HepG2 (cell line): Measurements from ENCODE around the gene CA10. TPM values are rescaled to one million over a fixed set of nuclear protein-coding genes. Genes with fewer than 3 reads are reported as not detected.

Source experiments
- ATAC-seq: fragments of 200-7000 bp; cut with Tn5 transposase; 3 replicates; pipeline ENCODE4 v1.9.1; 2020; ENCODE audit warnings: mild to moderate bottlenecking, moderate library complexity
- BruUV-seq: library from RNA; stranded (reverse); fragments of 400-500 nt; replicated peaks from 2 replicates; lab custom pipeline; 2021; lab: Mats Ljungman, UMichigan
- CTCF ChIA-PET: fragments of 300-600 bp; formaldehyde crosslinking; extraction: SDS; loops from one replicate; lab custom pipeline; 2021; ENCODE audit warnings: low total read pairs, inconsistent platforms, low intra/inter-chr PET ratio; lab: Yijun Ruan, JAX
- POLR2A ChIA-PET: fragments of 350-600 bp; sonication (Branson Sonifier 250); formaldehyde crosslinking; loops from one replicate; lab custom pipeline; 2020; ENCODE audit warnings: antibody characterized with exemption, inconsistent platforms; lab: Yijun Ruan, JAX
- DNase-seq: peaks from one replicate; pipeline ENCODE4 v3.0.0-alpha.2; 2015; ENCODE audit warnings: low spot score
- FAIRE-seq: peaks from 3 replicates; lab custom pipeline; 2011; peaks lifted over from hg19 to GRCh38; lab: Jason Lieb, UNC
- H2AFZ ChIP-seq: one replicate; pipeline ENCODE4 v1.6.1; 2011; ENCODE audit warnings: low read length, inconsistent platforms
- H3K27ac ChIP-seq: fragments of 300-600 bp; 3 replicates; pipeline ENCODE4 v1.8.0; 2011; ENCODE audit warnings: mixed run types, mild to moderate bottlenecking, mixed read lengths, low read length, inconsistent platforms; ENCODE audit not compliant: insufficient read depth; ENCODE audit errors: extremely low read length
- H3K27me3 ChIP-seq, 2 experiments: fragments of 200-600 bp in 1 of 2; 2 replicates in 1 of 2; 3 replicates in 1 of 2; pipeline versions ENCODE4 v1.6.0 to v1.8.0; 2011; ENCODE audit warnings: low read length in 2 of 2, mild to moderate bottlenecking in 2 of 2, moderate library complexity in 2 of 2, inconsistent platforms in 1 of 2; ENCODE audit not compliant: insufficient read depth in 2 of 2, control insufficient read depth in 1 of 2
- H3K36me3 ChIP-seq, 2 experiments: fragments of 200-600 bp in 1 of 2; replicated peaks in 1 of 2; 2 replicates in 1 of 2; 3 replicates in 1 of 2; pipeline versions ENCODE4 v1.5.1 to v1.8.0; 2011; ENCODE audit warnings: low read length in 2 of 2, inconsistent platforms in 1 of 2; ENCODE audit not compliant: insufficient read depth in 2 of 2, control insufficient read depth in 1 of 2
- H3K4me1 ChIP-seq: 2 replicates; pipeline ENCODE4 v1.5.1; 2012; ENCODE audit warnings: low read length, inconsistent platforms; ENCODE audit not compliant: insufficient read depth
- H3K4me2 ChIP-seq: 2 replicates; pipeline ENCODE4 v1.6.0; 2011; ENCODE audit warnings: low read depth, low read length, inconsistent platforms
- H3K4me3 ChIP-seq, 3 experiments: fragments of 200-600 bp in 1 of 3; sonication (generic), shearing (Covaris generic) in 1 of 3; replicated peaks in 1 of 3; 2 replicates each; pipeline ENCODE4 v1.5.1; 2011 to 2016; ENCODE audit warnings: low read length in 3 of 3, inconsistent platforms in 2 of 3, low read depth in 2 of 3, mild to moderate bottlenecking in 2 of 3, control low read depth in 1 of 3, mixed read lengths in 1 of 3; ENCODE audit not compliant: insufficient read depth in 1 of 3
- H3K79me2 ChIP-seq: one replicate; pipeline ENCODE4 v1.6.1; 2011; ENCODE audit warnings: low read length, inconsistent platforms; ENCODE audit not compliant: insufficient read depth
- H3K9ac ChIP-seq: 2 replicates; pipeline ENCODE4 v1.6.0; 2011; ENCODE audit warnings: mild to moderate bottlenecking, low read depth, low read length, inconsistent platforms; ENCODE audit not compliant: insufficient read depth
- H3K9me3 ChIP-seq: 2 replicates; pipeline ENCODE4 v1.5.1; 2012; ENCODE audit warnings: mild to moderate bottlenecking, low read length
- H4K20me1 ChIP-seq: 2 replicates; pipeline ENCODE4 v1.6.0; 2011; ENCODE audit warnings: inconsistent platforms, mild to moderate bottlenecking, low read length, moderate library complexity; ENCODE audit not compliant: insufficient read depth
- HMG20A ChIP-seq: IDR thresholded peaks from 2 replicates; pipeline ENCODE4 v1.6.1; 2016; ENCODE audit warnings: borderline replicate concordance
- MAFK ChIP-seq, 2 experiments: IDR thresholded peaks in 1 of 2; conservative IDR thresholded peaks in 1 of 2; 2 replicates each; pipeline ENCODE4 v1.6.1; 2011; ENCODE audit warnings: improper control_type of control experiment in 2 of 2, low read length in 2 of 2
- NFE2L1 ChIP-seq: sonication (generic); formaldehyde crosslinking; IDR thresholded peaks from 2 replicates; pipeline ENCODE4 v1.4.0; 2020; ENCODE audit warnings: missing genetic modification reagents, mild to moderate bottlenecking, borderline replicate concordance
- PHF20 ChIP-seq: sonication (generic); formaldehyde crosslinking; IDR thresholded peaks from 2 replicates; pipeline ENCODE4 v1.5.0; 2020; ENCODE audit warnings: mild to moderate bottlenecking, missing genetic modification reagents
- REL ChIP-seq: sonication (generic); formaldehyde crosslinking; conservative IDR thresholded peaks from 2 replicates; pipeline ENCODE4 v1.8.0; 2022; ENCODE audit warnings: mild to moderate bottlenecking, missing genetic modification reagents, moderate library complexity
- RNF2 ChIP-seq: fragments of 450-650 bp; conservative IDR thresholded peaks from 2 replicates; pipeline ENCODE4 v1.6.1; 2016; ENCODE audit warnings: low read depth
- SMYD3 ChIP-seq: sonication (generic); formaldehyde crosslinking; IDR thresholded peaks from 2 replicates; pipeline ENCODE4 v1.8.1; 2023; ENCODE audit warnings: mild to moderate bottlenecking, missing genetic modification reagents
- SOX6 ChIP-seq, 2 experiments: fragments of 450-650 bp in 1 of 2; sonication (generic) in 1 of 2; formaldehyde crosslinking in 1 of 2; IDR thresholded peaks; 2 replicates each; pipeline versions ENCODE4 v1.4.0 to v1.6.1; 2017 to 2020; ENCODE audit warnings: antibody characterized with exemption in 1 of 2, mild to moderate bottlenecking in 1 of 2, missing genetic modification reagents in 1 of 2
- ZNF225 ChIP-seq: sonication (generic); formaldehyde crosslinking; IDR thresholded peaks from 2 replicates; pipeline ENCODE4 v1.4.0; 2020; ENCODE audit warnings: mild to moderate bottlenecking, missing genetic modification reagents
- ZNF282 ChIP-seq: fragments of 450-650 bp; IDR thresholded peaks from 2 replicates; pipeline ENCODE4 v1.6.1; 2018; ENCODE audit not compliant: partially characterized antibody
- ZNF451 ChIP-seq: sonication (generic); formaldehyde crosslinking; IDR thresholded peaks from 2 replicates; pipeline ENCODE4 v1.5.0; 2020; ENCODE audit warnings: mild to moderate bottlenecking, missing genetic modification reagents
- ZNF569 ChIP-seq: sonication (generic); formaldehyde crosslinking; IDR thresholded peaks from 2 replicates; pipeline ENCODE4 v1.5.0; 2020; ENCODE audit warnings: mild to moderate bottlenecking, missing genetic modification reagents, moderate library complexity, borderline replicate concordance
- ZNF773 ChIP-seq: sonication (generic); formaldehyde crosslinking; IDR thresholded peaks from 2 replicates; pipeline ENCODE4 v1.4.0; 2020; ENCODE audit warnings: missing genetic modification reagents, borderline replicate concordance
- WGBS: methylation state at CpG from one replicate; pipeline ENCODE4 v1.1.6; 2017; ENCODE audit warnings: low lambda C conversion rate; 5-methylcytosine and 5-hydroxymethylcytosine counted together
- in situ Hi-C: cut with HindIII; loops from 2 replicates; pipeline ENCODE4 v1.10.0; 2017; ENCODE audit warnings: low pct_unique_long_range_greater_than_20kb; ENCODE audit not compliant: extremely low pct_ligation_motif_present
- intact Hi-C: fragments of 100-400 bp; cut with micrococcal nuclease; formaldehyde crosslinking; loops from one replicate; pipeline ENCODE4 v1.10.0; 2022; ENCODE audit not compliant: unreplicated experiment
- polyA plus RNA-seq, 8 experiments: library from polyadenylated mRNA; depleted of rRNA in 3 of 8; stranded (reverse) in 7 of 8; unstranded in 1 of 8; fragments of >200 nt; fragmentation: Illumina TruSeq in 4 of 8; extraction: Trizol in 4 of 8; gene quantifications; 2 replicates each; pipeline versions ENCODE4 v1.2.1 to v1.2.3, GENCODE V29; 2011 to 2016; ENCODE audit warnings: low read depth in 4 of 8, missing spikeins in 1 of 8, mixed read lengths in 1 of 8; ENCODE audit not compliant: insufficient read depth in 1 of 8
- total RNA-seq, 5 experiments: library from RNA; depleted of rRNA; stranded (reverse); fragments of >200 nt; fragmentation: Illumina TruSeq; extraction: Trizol; gene quantifications; 2 replicates each; pipeline ENCODE4 v1.2.3, GENCODE V29; 2016; ENCODE audit warnings: low read depth in 1 of 5
- TF ChIP-seq, protein P1 (sequence below): sonication (generic); formaldehyde crosslinking; IDR thresholded peaks from 2 replicates; pipeline ENCODE4 v1.8.1; 2023; ENCODE audit warnings: mild to moderate bottlenecking, missing genetic modification reagents, borderline replicate concordance
- TF ChIP-seq, protein P2 (sequence below): sonication (generic); formaldehyde crosslinking; IDR thresholded peaks from 2 replicates; pipeline ENCODE4 v1.4.0; 2020; ENCODE audit warnings: mild to moderate bottlenecking, missing genetic modification reagents
- TF ChIP-seq, protein P3 (sequence below): IDR thresholded peaks from 2 replicates; pipeline ENCODE4 v1.6.1; 2018; ENCODE audit warnings: missing genetic modification reagents, mild to moderate bottlenecking, missing compliant biosample characterization
- TF ChIP-seq, protein P4 (sequence below): sonication (generic); formaldehyde crosslinking; IDR thresholded peaks from 2 replicates; pipeline ENCODE4 v1.4.0; 2020; ENCODE audit warnings: missing genetic modification reagents
- TF ChIP-seq, protein P5 (sequence below): sonication (generic); formaldehyde crosslinking; IDR thresholded peaks from 2 replicates; pipeline ENCODE4 v1.4.0; 2020; ENCODE audit warnings: mild to moderate bottlenecking, low read depth, missing genetic modification reagents
- TF ChIP-seq, protein P6 (sequence below): sonication (generic); formaldehyde crosslinking; IDR thresholded peaks from 2 replicates; pipeline ENCODE4 v1.4.0; 2020; ENCODE audit warnings: missing genetic modification reagents

CA10 gene
- total and polyA plus RNA-seq, 2 of the 13 experiments (the other 11 are each of a cell fraction or from before 2014, with no cell fraction given), result not detected

DNA sequence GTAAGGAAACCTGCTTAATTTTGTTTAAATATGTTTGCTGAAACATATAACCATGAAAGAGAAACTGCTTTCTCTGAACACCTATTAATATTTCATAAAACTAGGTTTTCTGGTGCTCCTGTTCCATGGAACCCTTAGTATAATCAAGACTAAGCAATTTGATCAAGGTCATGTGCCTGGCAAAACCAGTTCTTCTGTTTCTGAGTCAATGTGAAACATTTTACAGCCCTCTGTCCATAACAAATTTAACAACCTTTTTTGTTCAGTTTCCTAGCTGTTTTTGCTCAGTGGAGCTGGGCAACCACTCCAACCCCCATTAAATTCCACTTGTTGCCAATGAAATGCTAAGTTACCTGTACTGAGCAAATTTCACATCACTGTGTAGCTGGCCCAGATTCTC, 344.0 kb downstream of the CA10 start (continued):
- TF ChIP-seq, protein P1, sequence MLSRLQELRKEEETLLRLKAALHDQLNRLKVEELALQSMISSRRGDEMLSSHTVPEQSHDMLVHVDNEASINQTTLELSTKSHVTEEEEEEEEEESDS (CRISPR knock-in tag), result no peak
- TF ChIP-seq, protein P2, sequence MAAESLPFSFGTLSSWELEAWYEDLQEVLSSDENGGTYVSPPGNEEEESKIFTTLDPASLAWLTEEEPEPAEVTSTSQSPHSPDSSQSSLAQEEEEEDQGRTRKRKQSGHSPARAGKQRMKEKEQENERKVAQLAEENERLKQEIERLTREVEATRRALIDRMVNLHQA, result no peak
- TF ChIP-seq RNF2 (no peak), ZNF225 (CRISPR knock-in tag) (no peak), PHF20 (CRISPR knock-in tag) (no peak), ZNF282 (no peak), ZNF773 (no peak), REL (CRISPR knock-in tag) (no peak), ZNF451 (no peak)
- TF ChIP-seq, protein P3, sequence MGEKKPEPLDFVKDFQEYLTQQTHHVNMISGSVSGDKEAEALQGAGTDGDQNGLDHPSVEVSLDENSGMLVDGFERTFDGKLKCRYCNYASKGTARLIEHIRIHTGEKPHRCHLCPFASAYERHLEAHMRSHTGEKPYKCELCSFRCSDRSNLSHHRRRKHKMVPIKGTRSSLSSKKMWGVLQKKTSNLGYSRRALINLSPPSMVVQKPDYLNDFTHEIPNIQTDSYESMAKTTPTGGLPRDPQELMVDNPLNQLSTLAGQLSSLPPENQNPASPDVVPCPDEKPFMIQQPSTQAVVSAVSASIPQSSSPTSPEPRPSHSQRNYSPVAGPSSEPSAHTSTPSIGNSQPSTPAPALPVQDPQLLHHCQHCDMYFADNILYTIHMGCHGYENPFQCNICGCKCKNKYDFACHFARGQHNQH (CRISPR knock-in tag), result no peak

DNA sequence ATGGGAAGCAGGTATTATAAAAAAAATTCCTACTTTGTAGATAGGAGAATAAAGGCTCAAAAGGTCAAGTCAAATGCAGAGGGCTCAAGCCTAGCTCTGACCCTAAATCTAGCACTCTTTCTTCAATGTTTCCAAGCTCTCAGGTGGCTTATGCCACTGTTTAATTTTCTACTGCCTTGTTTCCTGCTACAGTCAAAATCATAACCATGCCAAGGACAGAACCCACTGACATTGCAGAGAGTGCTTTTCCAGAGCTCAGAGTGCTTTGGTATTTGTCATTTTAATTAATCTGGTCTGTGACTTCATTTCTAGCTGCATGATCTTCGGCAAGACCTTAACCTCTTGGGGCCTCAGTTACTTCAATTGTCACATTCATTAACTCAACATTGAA, 344.7 kb downstream of the CA10 start:
- in situ Hi-C loops, result no loop called here
- BruUV-seq, result no TSS peak
- POLR2A ChIA-PET, result no interaction called here
- Histone ChIP-seq H3K79me2 (no peaks in the 10 kb centered on the region), H3K9ac (no peak overlapping the region), H3K27ac (no peak overlapping the region), H3K9me3 (no peaks in the 10 kb centered on the region), H3K4me1 (no peaks in the 10 kb centered on the region), H4K20me1 (no peaks in the 10 kb centered on the region), H3K4me3 (no peak overlapping the region), H3K27me3 (no peaks in the 10 kb centered on the region), H2AFZ (no peak overlapping the region), H3K4me2 (no peak overlapping the region), H3K36me3 (no peaks in the 10 kb centered on the region)
- WGBS, result 0% methylated on average over 1 of the region's 1 CpG
- TF ChIP-seq, protein P4, sequence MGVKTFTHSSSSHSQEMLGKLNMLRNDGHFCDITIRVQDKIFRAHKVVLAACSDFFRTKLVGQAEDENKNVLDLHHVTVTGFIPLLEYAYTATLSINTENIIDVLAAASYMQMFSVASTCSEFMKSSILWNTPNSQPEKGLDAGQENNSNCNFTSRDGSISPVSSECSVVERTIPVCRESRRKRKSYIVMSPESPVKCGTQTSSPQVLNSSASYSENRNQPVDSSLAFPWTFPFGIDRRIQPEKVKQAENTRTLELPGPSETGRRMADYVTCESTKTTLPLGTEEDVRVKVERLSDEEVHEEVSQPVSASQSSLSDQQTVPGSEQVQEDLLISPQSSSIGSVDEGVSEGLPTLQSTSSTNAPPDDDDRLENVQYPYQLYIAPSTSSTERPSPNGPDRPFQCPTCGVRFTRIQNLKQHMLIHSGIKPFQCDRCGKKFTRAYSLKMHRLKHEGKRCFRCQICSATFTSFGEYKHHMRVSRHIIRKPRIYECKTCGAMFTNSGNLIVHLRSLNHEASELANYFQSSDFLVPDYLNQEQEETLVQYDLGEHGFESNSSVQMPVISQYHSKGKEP, result no peak
- TF ChIP-seq, protein P5, sequence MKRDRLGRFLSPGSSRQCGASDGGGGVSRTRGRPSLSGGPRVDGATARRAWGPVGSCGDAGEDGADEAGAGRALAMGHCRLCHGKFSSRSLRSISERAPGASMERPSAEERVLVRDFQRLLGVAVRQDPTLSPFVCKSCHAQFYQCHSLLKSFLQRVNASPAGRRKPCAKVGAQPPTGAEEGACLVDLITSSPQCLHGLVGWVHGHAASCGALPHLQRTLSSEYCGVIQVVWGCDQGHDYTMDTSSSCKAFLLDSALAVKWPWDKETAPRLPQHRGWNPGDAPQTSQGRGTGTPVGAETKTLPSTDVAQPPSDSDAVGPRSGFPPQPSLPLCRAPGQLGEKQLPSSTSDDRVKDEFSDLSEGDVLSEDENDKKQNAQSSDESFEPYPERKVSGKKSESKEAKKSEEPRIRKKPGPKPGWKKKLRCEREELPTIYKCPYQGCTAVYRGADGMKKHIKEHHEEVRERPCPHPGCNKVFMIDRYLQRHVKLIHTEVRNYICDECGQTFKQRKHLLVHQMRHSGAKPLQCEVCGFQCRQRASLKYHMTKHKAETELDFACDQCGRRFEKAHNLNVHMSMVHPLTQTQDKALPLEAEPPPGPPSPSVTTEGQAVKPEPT, result no peak
- no peak for TF ChIP-seq SMYD3 (CRISPR knock-in tag)
- no peak for TF ChIP-seq NFE2L1
- TF ChIP-seq SOX6 (IDR thresholded peaks at IDR 0.05), result no peak
- TF ChIP-seq SOX6 (CRISPR knock-in tag; IDR thresholded peaks at IDR 0.05), result no peak
- no peak for TF ChIP-seq ZNF569
- TF ChIP-seq, protein P6, sequence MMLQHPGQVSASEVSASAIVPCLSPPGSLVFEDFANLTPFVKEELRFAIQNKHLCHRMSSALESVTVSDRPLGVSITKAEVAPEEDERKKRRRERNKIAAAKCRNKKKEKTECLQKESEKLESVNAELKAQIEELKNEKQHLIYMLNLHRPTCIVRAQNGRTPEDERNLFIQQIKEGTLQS (CRISPR knock-in tag), result no peak
- no peak for TF ChIP-seq MAFK (conservative IDR thresholded peaks at IDR 0.05 in 1 of 2, IDR thresholded peaks at IDR 0.05 in 1 of 2; ENCODE audit: low read length in 2 of 2)
- no peak for TF ChIP-seq HMG20A (CRISPR knock-in tag)
- ATAC-seq, result no peak
- intact Hi-C loops, result no loop called here
- CTCF ChIA-PET, result no interaction called here
- no peak for FAIRE-seq
- no peak for DNase-seq
